Nucleus accumbens (tissue), 56 donors: Measurements from ENCODE around the gene POLA2.
A peak's percentile ranks its signal among the peaks of the same experiment; 100 is the strongest.

ENCODE experiments used
- DNase-seq, 56 donors: peaks; one replicate each; lab custom pipeline; 2025; lab: John Stamatoyannopoulos, UW

POLA2 gene

DNA sequence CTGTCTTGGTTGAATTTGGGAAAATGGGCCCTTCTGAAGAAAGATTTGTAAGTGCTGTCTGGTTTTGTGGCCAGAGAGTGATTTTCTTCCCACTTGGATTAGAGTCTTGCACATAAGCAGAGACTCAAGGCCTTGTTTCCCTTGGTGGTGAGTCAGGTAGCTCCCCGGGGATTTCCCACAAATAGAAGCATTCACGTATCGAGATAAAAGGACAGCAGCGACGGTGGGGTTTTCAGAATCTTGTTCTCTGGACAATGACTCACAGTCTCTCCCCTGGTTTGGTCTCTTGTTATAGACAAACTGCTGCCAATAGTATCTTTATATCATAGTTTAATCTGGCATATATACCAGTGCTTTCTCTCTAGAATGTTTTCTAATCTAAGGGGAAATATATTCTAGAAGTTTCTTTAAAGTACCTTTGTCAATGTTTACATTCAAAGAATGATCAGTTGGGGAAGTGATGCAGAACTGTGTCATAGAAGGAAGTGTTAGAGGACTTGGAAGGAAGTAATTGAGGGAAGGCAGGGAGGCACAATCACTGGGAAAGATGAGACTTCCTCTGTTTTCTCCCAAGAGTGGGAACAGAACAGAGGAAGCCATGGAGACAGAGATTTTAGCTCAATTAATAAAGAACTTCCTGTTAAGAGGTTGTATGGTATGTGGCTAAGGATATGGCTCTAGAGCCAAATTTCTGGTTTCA, 18.1 kb downstream of the POLA2 start:
- DNase-seq: no peak

DNA sequence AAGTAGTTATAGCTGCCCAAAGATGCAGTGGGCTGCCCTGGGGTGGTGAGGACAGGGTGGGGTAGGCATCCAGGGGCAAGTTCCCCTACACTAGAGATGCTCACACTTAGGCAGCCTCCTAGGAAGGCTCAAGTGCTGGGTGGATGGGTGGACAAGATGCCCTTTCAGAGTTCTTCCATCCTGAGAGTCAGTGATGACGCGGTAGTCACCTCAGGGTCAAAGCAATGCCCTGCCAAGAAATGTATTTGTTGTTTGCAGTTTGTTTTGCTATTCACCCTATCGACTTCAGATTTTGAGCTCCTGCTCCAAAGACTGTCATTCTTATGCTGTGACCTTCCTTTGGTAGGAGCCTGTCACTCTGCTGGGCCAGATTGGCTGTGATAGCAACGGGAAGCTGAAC, 18.9 kb downstream of the POLA2 start:
- DNase-seq: no peak

DNA sequence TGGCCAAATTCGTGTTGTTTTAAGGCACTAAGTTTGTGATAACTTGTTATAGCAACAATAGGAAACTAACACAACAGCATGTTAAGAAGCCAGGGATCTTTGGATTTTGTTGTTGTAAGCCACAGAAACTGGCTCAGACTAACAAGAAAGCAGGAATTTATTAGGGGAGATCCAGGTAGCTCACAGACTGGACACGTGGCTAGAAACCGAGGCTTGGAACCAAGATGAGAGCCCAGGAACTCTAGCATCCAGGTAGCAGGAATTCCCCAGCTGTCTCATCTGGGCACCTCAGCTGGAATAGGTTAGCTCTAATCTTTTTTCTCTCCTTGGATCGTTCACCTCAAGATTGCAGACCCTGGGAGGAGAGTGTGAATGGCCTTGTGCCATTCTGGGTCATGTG, 24.9 kb downstream of the POLA2 start:
- DNase-seq: no peak

DNA sequence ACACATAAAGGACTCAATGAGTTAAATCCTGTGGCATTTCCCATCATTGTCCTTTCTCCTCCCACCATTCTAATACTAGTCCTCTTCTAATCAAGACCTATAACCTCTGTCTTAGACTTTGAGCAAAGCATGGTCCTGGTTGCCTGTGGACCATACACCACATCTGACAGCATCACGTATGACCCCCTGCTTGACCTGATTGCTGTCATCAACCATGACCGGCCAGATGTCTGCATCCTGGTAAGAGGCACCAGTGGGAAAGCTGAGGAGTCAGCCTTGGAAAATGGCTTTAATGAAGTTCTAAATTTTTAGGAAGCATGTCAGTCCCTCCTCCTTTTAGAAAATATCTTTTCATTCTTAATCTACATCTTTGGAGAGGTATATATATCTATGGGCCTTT, 25.8 kb downstream of the POLA2 start:
- no peak for DNase-seq

DNA sequence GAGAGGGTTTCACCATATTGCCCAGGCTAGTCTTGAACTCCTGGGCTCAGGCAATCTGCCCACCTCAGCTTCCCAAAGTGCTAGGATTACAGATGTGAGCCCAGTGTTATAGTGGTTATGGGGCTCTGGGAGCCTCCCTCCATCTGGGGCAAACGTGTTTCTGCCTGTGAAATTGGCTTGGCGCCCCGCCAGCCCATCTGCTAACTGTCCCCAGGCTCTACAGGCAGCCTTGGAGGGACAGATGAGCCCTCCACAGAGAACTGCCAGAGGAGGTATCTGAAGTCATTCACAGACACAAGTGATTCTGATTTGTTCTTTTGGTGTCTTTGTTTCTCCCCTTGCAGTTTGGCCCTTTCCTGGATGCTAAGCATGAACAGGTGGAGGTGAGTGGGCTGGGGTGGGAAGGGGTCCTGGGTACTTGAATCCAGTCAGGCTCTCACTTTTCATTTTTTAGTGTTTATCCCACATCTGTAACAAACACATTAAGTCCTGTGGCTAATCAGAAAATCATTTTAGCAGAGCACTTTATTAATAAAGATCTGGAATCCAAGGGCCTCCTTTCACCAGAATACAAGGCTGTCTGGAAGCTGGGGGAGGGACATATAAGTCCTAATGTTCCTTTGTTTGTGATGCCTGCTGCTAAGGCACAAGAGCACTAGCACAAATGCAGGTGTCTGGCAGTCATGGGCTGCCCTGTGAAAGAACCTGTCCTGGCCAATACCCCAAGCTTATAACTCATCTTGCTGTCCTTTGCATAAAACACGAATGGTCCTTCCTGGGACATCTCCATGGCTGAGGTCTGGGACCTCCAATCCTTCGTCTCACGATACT, 27.2 kb downstream of the POLA2 start:
- DNase-seq: peak in 19 of 56 donors; percentile 13 to 66 (median 29)

- DNase-seq: peak in 51 of 56 donors; percentile 22 to 87 (median 69)
Measured at GRCh38 chr11:65290448-65291165, 28.8 kb downstream of the POLA2 start.

- DNase-seq: peak in 48 of 56 donors; percentile 11 to 91 (median 73)
Measured at GRCh38 chr11:65291613-65292012, 29.9 kb downstream of the POLA2 start.

DNA sequence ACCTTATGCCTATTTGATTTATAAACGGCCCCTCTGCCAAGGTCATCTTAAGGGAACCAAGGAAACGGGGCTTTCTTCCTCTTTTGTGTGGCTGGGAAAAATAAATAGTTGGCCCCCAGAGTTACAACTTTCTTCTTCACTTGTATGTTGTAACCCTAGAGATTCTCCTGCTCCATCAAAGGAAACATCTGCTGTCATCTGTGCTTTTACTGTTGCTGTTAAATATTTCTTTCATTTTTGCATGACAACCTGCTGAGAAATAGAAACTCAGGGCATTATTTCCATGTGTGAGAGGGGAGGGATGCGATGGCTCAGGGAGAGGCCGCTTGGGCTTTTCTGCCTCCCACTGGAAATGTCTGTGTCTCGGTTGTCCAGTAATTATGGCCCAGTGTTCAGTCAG, 31.1 kb downstream of the POLA2 start:
- no peak for DNase-seq

DNA sequence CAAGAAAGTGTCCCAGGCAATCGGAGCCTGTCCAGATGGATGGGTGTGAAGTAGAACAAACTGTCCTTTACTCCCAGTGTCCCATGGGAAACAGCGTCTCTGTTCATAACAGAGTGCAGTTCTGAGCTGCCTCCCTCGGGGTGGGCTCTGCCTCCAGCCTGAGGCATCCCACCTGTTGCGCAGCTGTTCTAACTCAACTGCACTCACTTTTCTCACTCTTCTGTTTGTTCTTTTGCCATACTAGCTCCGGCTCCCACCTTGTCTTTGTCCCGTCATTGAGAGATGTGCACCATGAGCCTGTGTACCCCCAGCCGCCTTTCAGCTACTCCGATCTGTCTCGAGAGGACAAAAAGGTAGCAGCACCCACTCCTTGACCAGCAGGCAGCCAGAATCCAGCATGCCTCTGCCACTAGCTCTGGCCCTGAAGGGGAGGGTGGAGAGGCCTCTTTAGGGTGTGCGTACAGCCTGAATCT, 32.2 kb downstream of the POLA2 start:
- peak in 9 of 56 donors; percentile 16 to 50 (median 31) for DNase-seq

- DNase-seq: no peak
Measured at GRCh38 chr11:65295001-65295400, 33.2 kb downstream of the POLA2 start.

DNA sequence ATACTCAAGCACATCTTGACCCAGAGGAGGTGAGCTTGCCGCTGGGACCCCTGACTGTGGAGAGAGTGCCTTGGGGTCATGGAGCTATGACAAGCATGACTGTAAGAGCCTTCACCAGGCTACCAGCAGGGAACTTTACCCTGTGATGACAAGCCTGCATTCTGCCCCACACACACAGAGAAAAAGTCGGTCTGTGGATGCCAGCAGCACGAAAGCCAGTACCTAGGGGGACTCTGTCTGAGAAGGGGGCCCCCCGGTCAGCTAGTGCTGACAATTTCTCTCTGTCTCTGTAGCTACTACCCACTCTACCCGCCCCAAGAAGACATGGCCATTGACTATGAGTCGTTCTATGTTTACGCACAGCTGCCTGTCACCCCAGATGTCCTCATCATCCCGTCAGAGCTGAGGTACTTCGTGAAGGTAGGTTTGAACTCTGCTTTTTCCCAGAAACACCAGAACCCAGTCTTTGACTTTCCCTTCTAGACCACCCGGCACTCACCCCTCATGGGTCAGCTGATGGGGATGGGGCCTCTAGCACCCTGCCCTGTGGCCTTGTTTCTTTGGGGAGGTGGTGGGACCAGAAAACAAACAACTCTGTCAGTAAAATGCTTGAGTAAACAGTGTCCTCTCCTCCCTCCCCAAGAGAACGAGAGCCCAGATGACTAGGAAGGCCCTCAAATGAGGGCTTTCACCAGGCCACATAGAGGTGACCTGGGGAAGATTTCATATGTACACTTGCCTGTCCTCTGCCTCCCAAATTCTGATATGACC, 34.0 kb downstream of the POLA2 start:
- no peak for DNase-seq

DNA sequence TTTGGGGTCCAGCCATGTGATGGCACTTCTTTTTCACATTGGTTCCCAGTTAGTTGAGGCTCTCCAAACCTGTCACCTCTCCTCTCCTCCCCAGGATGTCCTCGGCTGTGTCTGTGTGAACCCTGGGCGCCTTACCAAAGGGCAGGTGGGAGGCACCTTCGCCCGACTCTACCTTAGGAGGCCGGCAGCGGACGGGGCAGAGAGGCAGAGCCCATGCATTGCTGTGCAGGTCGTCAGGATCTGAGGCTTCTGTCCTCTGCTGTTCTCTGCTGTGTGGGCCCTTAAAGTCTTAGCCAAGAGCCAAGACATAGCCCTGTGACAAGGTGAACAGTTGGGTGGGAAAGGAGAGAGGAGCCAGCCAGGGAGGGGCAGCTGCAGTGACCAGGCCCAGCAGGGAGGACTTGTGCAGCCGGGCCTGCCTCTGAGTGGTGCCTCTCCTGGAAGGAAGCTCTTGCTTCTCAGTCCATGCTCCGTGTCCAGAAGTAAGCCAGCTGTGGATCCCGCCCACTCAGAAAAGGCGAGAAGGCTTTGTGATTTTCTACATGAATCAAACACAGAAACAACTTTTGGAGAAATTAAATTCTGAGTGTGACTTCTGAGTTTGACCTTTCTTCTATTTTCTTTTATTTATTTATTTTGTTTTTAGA, 35.4 kb downstream of the POLA2 start:
- DNase-seq: no peak

DNA sequence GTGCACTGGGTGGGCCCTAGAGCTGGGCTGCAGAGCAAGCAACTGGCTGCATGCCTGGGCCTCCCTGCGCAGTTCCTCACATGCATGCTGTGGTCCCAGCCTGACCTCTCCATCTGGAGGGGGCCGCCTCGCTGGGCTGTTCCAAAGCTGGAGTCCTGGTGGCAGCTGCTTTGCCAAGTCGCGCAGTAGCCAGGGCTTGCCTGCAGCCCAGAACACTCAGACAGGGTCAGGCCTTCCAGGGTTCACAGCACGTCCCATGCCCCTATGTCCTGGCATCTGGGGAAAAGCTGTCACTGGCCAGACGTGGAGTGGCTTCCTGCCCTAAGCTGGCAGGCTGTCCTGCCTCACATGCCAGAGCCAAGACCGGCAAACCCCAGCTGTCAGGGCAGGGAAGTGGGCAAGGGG, 36.4 kb downstream of the POLA2 start:
- DNase-seq: peak in 49 of 56 donors; percentile 21 to 80 (median 59)

DNA sequence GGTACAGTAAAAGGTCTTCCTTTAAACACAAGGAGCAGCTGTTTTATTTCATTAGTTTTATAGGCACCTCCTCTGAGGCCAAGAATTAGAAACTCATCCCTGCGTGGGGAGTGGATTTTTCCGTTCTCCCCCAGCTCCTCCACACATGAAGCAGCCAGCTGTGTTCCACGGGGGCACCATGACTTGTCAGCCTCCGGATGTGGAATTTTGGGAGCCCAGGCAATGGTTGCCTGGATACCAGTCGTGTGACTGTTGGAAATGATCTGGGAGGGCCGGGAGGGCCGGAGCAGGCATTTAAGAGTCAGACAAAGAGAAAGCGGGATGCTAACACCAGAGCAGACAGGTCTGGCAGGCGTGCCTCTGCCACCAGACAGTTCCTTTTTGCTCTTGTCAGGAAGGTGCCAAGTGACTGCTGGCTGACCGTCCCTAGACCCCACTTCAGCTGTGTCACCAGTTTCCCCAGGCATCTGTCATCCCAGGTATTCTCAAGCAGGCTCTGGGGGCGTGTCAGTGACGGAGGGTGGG, 37.0 kb downstream of the POLA2 start:
- peak in 44 of 56 donors; percentile 20 to 88 (median 67) for DNase-seq

DNA sequence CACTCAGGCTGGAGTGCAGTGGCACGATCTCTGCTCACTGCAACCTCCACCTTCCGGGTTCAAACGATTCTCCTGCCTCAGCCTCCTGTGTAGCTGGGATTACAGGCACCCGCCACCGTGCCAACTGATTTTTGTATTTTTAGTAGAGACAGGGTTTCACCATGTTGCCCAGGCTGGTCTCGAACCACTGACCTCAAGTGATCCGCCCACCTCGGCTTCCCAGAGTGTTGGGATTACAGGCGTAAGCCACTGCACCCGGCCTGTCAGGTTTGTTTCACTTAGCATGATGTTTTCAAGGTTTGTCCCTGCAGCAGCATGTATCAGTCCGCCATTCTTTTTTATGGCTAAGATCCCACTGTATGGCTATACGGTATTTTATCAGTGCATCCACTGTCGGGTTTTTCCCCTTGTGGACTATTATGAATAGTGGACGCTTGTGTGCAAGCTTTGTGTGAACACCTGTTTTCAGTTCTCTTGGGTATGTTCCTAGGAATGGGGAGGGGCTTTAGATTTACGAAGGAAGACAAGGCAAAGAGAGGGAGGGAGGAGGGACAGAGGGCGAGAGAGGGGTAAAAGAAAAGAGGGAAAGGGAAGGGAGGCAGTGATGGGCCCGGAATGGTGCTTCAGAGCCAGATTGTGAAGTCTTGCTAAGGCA, 39.0 kb downstream of the POLA2 start:
- DNase-seq: no peak

GRCh38 chr11:65301491-65302329, 39.9 kb downstream of the POLA2 start:
- peak in 36 of 56 donors; percentile 16 to 75 (median 44) for DNase-seq

DNA sequence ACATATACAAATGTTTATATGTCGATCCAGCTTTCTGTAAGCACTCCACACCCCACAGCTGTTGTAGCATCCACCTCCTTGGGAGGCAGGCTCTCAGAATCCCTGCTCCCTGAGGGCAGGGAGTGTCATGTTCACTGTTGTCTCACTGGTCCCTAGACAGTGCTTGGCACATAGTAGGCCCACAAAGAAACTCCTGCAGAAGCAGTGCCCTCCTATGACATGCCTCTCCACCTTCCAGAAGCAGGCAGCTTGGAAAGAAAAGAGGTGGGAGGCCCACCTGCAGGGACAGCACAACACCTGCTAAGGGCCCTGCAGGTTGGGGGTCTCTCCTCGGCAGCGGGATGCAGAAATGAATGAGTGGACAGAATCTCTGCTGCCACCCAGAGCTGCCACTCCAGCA, 41.8 kb downstream of the POLA2 start:
- no peak for DNase-seq

GRCh38 chr11:65304110-65304509, 42.3 kb downstream of the POLA2 start:
- DNase-seq: no peak
